ENCODE results near the gene MAP3K8. TPM values are rescaled to one million over a fixed set of nuclear protein-coding genes. Genes with fewer than 3 reads are reported as not detected.

MAP3K8 gene
- total and polyA plus RNA-seq, 2 of the 8 experiments (the other 6 are each of a cell fraction or from before 2014, with no cell fraction given) = 5.6 to 6.0 TPM

GRCh38 chr10:30404540-30404939, 29.4 kb upstream of the MAP3K8 start (continued):
- TF ChIP-seq TEAD4 (IDR thresholded peaks at IDR 0.05; ENCODE audit: low read depth, low read length) (no peak), JUN (IDR thresholded peaks at IDR 0.05; ENCODE audit: low read depth, low read length) (no peak), CTBP2 (IDR thresholded peaks at IDR 0.05; ENCODE audit: borderline replicate concordance, insufficient read depth, insufficient read length, low read length) (no peak)

Measured in H1 (cell line).